Measurements from ENCODE around the gene PTPRG.

DNA sequence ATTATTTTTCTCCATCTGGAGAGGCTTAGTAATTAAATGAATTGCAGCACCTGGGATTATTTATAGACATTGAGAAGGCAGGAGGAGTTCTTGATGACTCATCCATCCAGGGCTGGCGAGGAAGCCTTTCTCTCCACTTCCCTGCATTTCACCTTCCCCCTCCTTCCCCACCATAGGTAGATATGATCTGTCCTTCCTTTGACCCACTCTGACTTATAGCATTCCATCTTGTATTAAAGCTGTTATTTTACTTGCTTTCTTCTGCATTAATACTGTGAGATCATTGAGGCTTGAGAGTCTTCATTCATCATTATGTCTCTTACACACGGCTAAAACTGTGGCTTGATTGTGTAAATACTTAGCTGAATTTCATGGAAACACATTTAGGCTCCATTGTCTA lies 523.2 kb downstream of the PTPRG start:
- TF ChIP-seq YY1 (IDR thresholded peaks at IDR 0.05; ENCODE audit: low read depth) (no peak), TAF1 (IDR thresholded peaks at IDR 0.05; ENCODE audit: low read depth) (no peak), EP300 (IDR thresholded peaks at IDR 0.05; ENCODE audit: borderline replicate concordance) (no peak)
- TF ChIP-seq, protein P1, sequence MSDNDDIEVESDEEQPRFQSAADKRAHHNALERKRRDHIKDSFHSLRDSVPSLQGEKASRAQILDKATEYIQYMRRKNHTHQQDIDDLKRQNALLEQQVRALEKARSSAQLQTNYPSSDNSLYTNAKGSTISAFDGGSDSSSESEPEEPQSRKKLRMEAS (IDR thresholded peaks at IDR 0.05): no peak
